IMR-90 (cell line): Measurements from ENCODE around the gene KRTAP4-12. TPM values are rescaled to one million over a fixed set of nuclear protein-coding genes. Genes with fewer than 3 reads are reported as not detected.
"Not testable (repeated sequence)": the region's sequence is repeated elsewhere in the genome, so short reads cannot be mapped to it uniquely, and the experiment has no call there.

ENCODE experiments used
- ATAC-seq: fragments of 200-7000 bp; cut with Tn5 transposase; 2 replicates; pipeline ENCODE4 v1.9.1; 2020; ENCODE audit warnings: low read depth, mild to moderate bottlenecking, moderate library complexity
- BruUV-seq: library from RNA; stranded (reverse); fragments of 400-500 nt; replicated peaks from 2 replicates; lab custom pipeline; 2021; lab: Mats Ljungman, UMichigan
- CTCF ChIA-PET: fragments of 300-600 bp; formaldehyde crosslinking; extraction: SDS; loops from one replicate; lab custom pipeline; 2021; ENCODE audit warnings: antibody characterized with exemption; lab: Yijun Ruan, JAX
- POLR2A ChIA-PET: fragments of 300-600 bp; sonication (Branson Sonifier 250); formaldehyde crosslinking; loops from one replicate; lab custom pipeline; 2022; ENCODE audit warnings: antibody characterized with exemption; ENCODE audit not compliant: unreplicated experiment; lab: Charles Lee
- DNase-seq: peaks from one replicate; pipeline ENCODE4 v3.0.0; 2013
- H2AFZ ChIP-seq: replicated peaks from 2 replicates; pipeline ENCODE3; 2013; ENCODE audit warnings: low read length, mild to moderate bottlenecking; ENCODE audit not compliant: poor library complexity
- H2AK5ac ChIP-seq: 2 replicates; pipeline ENCODE4 v1.6.1; 2013; ENCODE audit warnings: low read depth, low read length, inconsistent platforms
- H2AK9ac ChIP-seq: replicated peaks from 2 replicates; pipeline ENCODE3; 2013; ENCODE audit warnings: mild to moderate bottlenecking, low read depth, low read length, moderate library complexity; ENCODE audit not compliant: poor library complexity
- H2BK120ac ChIP-seq: 2 replicates; pipeline ENCODE4 v1.6.1; 2013; ENCODE audit warnings: low read depth, low read length, inconsistent platforms
- H2BK15ac ChIP-seq: 3 replicates; pipeline ENCODE4 v1.6.1; 2013; ENCODE audit warnings: low read depth, low read length, inconsistent platforms
- H2BK20ac ChIP-seq: 2 replicates; pipeline ENCODE4 v1.6.1; 2013; ENCODE audit warnings: low read depth, mild to moderate bottlenecking, inconsistent platforms, low read length, moderate library complexity
- H2BK5ac ChIP-seq: 2 replicates; pipeline ENCODE4 v1.6.1; 2013; ENCODE audit warnings: mild to moderate bottlenecking, low read depth, low read length, inconsistent platforms; ENCODE audit not compliant: poor library complexity, severe bottlenecking
- H3K14ac ChIP-seq: replicated peaks from 2 replicates; pipeline ENCODE4 v1.6.1; 2013; ENCODE audit warnings: low read depth, low read length, inconsistent platforms
- H3K18ac ChIP-seq: 2 replicates; pipeline ENCODE4 v1.6.1; 2013; ENCODE audit warnings: low read depth, low read length, control low read depth
- H3K23ac ChIP-seq: 2 replicates; pipeline ENCODE4 v1.6.1; 2013; ENCODE audit warnings: low read depth, low read length, inconsistent platforms
- H3K27ac ChIP-seq: 2 replicates; pipeline ENCODE4 v1.5.1; 2013; ENCODE audit warnings: mild to moderate bottlenecking, control low read depth, low read length; ENCODE audit not compliant: insufficient read depth
- H3K27me3 ChIP-seq: 2 replicates; pipeline ENCODE4 v1.6.1; 2013; ENCODE audit warnings: low read length; ENCODE audit not compliant: control insufficient read depth, insufficient read depth
- H3K36me3 ChIP-seq: 2 replicates; pipeline ENCODE4 v1.6.1; 2013; ENCODE audit warnings: low read length, mixed read lengths; ENCODE audit not compliant: control insufficient read depth, insufficient read depth
- H3K4ac ChIP-seq: 2 replicates; pipeline ENCODE4 v1.6.1; 2013; ENCODE audit warnings: low read depth, low read length, inconsistent platforms
- H3K4me1 ChIP-seq: 2 replicates; pipeline ENCODE4 v1.6.1; 2013; ENCODE audit warnings: low read length, mixed read lengths; ENCODE audit not compliant: control insufficient read depth, insufficient read depth
- H3K4me2 ChIP-seq: 2 replicates; pipeline ENCODE4 v1.6.1; 2013; ENCODE audit warnings: low read depth, mild to moderate bottlenecking, control low read depth, low read length, moderate library complexity
- H3K4me3 ChIP-seq: 2 replicates; pipeline ENCODE4 v1.5.1; 2013; ENCODE audit warnings: low read depth, mild to moderate bottlenecking, control low read depth, low read length, moderate library complexity; ENCODE audit not compliant: insufficient read depth
- H3K56ac ChIP-seq: 2 replicates; pipeline ENCODE4 v1.6.1; 2013; ENCODE audit warnings: low read length, inconsistent platforms; ENCODE audit not compliant: insufficient read depth; ENCODE audit errors: extremely low read depth
- H3K79me1 ChIP-seq, 2 experiments: 2 replicates each; pipeline ENCODE4 v1.6.1; 2013; ENCODE audit warnings: low read length in 2 of 2, inconsistent platforms in 1 of 2, low read depth in 1 of 2
- H3K9ac ChIP-seq: 2 replicates; pipeline ENCODE4 v1.6.1; 2013; ENCODE audit warnings: low read depth, low read length, control low read depth
- H3K9me1 ChIP-seq: 2 replicates; pipeline ENCODE4 v1.6.1; 2013; ENCODE audit warnings: low read length, inconsistent platforms; ENCODE audit not compliant: insufficient read depth
- H3K9me3 ChIP-seq: 2 replicates; pipeline ENCODE4 v1.6.1; 2013; ENCODE audit warnings: low read length; ENCODE audit not compliant: control insufficient read depth, insufficient read depth
- H4K20me1 ChIP-seq: 2 replicates; pipeline ENCODE4 v1.6.1; 2013; ENCODE audit warnings: low read length, inconsistent platforms; ENCODE audit not compliant: insufficient read depth
- H4K5ac ChIP-seq: 2 replicates; pipeline ENCODE4 v1.6.1; 2013; ENCODE audit warnings: mild to moderate bottlenecking, low read depth, low read length, control low read depth
- H4K8ac ChIP-seq, 2 experiments: 2 replicates each; pipeline ENCODE4 v1.6.1; 2013; ENCODE audit warnings: low read depth in 2 of 2, low read length in 2 of 2, control low read depth in 1 of 2, inconsistent platforms in 1 of 2
- H4K91ac ChIP-seq: 2 replicates; pipeline ENCODE4 v1.6.1; 2013; ENCODE audit warnings: low read depth, low read length, inconsistent platforms; ENCODE audit not compliant: insufficient read depth
- BHLHE40 ChIP-seq: fragments of 150-350 bp; IDR thresholded peaks from 2 replicates; pipeline ENCODE4 v1.6.1; 2016; ENCODE audit warnings: mild to moderate bottlenecking, low read depth, low read length
- MAFK ChIP-seq: IDR thresholded peaks from 2 replicates; pipeline ENCODE4 v1.6.1; 2012; ENCODE audit warnings: low read depth, low read length, improper control_type of control experiment
- WGBS, 2 experiments: methylation state at CpG; one replicate each; pipeline versions ENCODE4 v1.1.5 to v1.1.7; 2013; ENCODE audit warnings: missing lambda C conversion rate in 2 of 2; ENCODE audit not compliant: insufficient read length in 1 of 2; ENCODE audit errors: extremely low coverage in 2 of 2; 5-methylcytosine and 5-hydroxymethylcytosine counted together
- dilution Hi-C: fragments of 300-500 bp; cut with HindIII; formaldehyde crosslinking; loops from one replicate; pipeline ENCODE4 v1.14.3; 2018; ENCODE audit warnings: low sequenced_read_pairs; ENCODE audit not compliant: unreplicated experiment
- in situ Hi-C: fragments of 300-500 bp; cut with MboI; formaldehyde crosslinking; loops from 3 replicates; pipeline ENCODE4 v1.14.3; 2019; ENCODE audit warnings: low sequenced_read_pairs, inconsistent platforms, mixed read lengths
- intact Hi-C: fragments of 100-400 bp; cut with micrococcal nuclease; formaldehyde crosslinking; loops from 2 replicates; pipeline ENCODE4 v1.10.0; 2022
- polyA plus RNA-seq, 3 experiments: library from polyadenylated mRNA; depleted of rRNA; stranded (reverse); fragments of >200 nt; gene quantifications; 2 replicates each; pipeline ENCODE4 v1.2.3, GENCODE V29; 2012; ENCODE audit warnings: low replicate concordance in 1 of 3
- total RNA-seq: library from RNA; depleted of rRNA; stranded (reverse); fragments of >200 nt; gene quantifications from 2 replicates; pipeline ENCODE4 v1.2.3, GENCODE V29; 2012

KRTAP4-12 gene
- total and polyA plus RNA-seq, 2 of the 4 experiments (the other 2 are of a cell fraction) = 0.18 to 1.1 TPM

DNA sequence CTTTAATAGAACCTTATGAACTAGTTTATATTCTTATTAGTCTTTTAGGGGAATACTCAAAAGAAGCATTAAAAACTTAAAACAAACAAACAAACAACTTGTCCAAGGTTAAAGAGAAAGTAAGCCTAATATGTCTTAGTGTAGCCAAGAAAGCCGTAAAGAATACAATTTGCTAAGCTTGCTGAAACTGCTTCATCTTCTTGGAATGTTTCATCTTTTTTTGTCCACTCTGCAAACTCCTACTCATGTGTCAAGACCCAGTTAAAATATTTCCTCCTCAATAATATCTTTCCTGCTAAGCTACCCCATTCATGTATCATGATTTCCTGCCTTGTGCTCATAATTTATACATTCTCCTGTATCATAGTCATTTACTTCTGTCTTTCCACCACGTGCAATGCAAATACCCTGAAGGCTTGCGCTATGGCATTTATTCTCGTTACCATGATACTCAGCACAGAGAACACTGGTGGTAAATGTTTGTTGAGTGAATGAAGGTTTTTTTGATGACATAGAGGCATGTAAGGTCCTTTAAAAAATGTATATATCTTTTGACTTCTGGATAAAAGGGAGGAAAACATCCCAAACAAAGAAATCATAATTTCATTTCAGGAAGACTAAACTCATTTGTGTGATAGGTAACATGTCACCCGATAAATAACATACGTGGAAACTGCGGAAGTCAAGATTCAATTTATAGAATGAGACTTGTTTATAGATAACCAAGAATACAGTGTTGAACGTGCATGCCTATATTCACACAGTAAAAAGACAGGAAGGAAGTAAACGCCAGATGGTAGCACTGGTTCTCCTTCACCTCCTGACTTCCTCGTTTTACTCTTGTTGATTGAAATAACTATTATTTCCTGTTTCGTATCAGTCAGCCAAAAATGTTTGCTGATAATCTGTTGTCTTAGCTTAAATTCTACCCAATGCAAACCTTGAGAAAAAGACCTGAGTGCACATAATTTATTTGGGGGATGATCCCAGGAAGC lies 4.0 kb downstream of the KRTAP4-12 start:
- H3K27me3 ChIP-seq, H3K9ac ChIP-seq, H3K4me1 ChIP-seq, H4K20me1 ChIP-seq, H3K9me1 ChIP-seq, H2AK9ac ChIP-seq, CTCF ChIA-PET, H4K91ac ChIP-seq, H3K9me3 ChIP-seq, H2AK5ac ChIP-seq, BruUV-seq, H3K14ac ChIP-seq, H3K79me1 ChIP-seq, H3K4me3 ChIP-seq, H3K27ac ChIP-seq, in situ Hi-C loops, H3K56ac ChIP-seq, H2AFZ ChIP-seq, dilution Hi-C loops, H2BK5ac ChIP-seq, H2BK15ac ChIP-seq, H4K5ac ChIP-seq, H3K36me3 ChIP-seq, H3K18ac ChIP-seq, H2BK20ac ChIP-seq, intact Hi-C loops, H3K4me2 ChIP-seq, H3K23ac ChIP-seq: not testable (repeated sequence)
- WGBS, 2 experiments = no CpG with 5 or more reads among the region's 11 CpGs
- H2BK120ac ChIP-seq = peak overlapping the region; percentile 36; the same call in 1 of the 2 replicates
- H4K8ac ChIP-seq = 0 out of 4 replicates have a peak overlapping the region, but pooled peaks of 1 of the 2 experiments have one; percentile 19
- TF ChIP-seq BHLHE40 (peak; percentile 55; the same call in 1 of the 2 replicates), MAFK (peak; percentile 54; the same call in 1 of the 2 replicates)
- ATAC-seq = peak; percentile 72
- POLR2A ChIA-PET = interaction anchor here (0.6 kb wide), 1 partner anchor 599 kb away, joined by 3 read pairs; no protein-coding TSS in a partner anchor
- peak; percentile 63 for DNase-seq
- H3K4ac ChIP-seq = peak overlapping the region; percentile 27; the same call in 1 of the 2 replicates
